GM21786 (cell line): Measurements from ENCODE around the gene EYA4.

Source experiments
- ATAC-seq: cut with Tn5 transposase; IDR thresholded peaks from one replicate; pipeline ENCODE4 v1.9.1; 2021; ENCODE audit not compliant: unreplicated experiment

The EYA4 gene

DNA sequence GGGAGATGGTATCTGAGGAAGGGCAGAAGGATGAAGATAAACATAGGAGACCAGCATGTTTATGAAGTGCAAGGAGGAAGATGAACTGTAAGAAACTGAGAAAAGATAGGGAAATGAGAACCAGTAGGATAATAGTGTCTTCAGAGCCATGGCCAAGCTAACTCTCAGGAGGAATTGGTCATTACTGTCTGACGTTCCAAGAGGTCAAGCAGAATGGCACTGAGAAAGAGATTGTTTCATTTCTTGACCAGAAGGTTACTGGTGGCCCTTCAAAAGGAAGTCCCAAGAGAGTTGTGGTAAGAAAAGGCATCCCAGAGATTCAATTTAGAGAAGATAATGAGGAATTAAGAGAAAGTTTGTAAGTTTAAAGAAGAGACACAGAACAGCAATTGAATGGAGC, 47.5 kb downstream of the EYA4 start:
- ATAC-seq = no peak

DNA sequence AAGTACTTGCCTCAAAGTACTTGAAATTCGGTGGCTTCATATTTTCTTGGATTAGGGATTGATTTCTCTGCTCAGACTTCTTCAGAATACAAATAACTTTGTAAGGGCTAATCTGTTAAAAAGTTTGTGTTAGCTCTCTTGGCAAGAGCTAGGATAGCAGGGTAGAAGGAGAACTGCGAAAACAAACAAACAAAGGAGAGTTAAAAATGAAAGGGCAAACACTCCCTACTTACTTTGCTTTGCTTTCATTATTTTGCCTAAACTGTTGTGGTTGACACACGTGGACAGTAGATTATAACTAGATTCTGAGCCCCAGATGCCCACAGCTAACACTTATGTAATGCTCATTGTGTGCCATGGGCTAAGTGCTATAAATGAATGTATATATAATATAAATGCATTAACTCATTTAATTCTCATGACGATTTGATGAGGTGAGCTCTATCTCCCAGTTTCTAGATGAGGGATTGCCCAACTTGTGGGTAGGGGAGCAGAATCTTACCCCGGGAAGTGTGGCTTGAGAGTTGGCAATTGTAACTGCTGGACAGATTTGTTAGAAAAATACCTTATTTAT, 48.7 kb downstream of the EYA4 start:
- ATAC-seq = no peak

DNA sequence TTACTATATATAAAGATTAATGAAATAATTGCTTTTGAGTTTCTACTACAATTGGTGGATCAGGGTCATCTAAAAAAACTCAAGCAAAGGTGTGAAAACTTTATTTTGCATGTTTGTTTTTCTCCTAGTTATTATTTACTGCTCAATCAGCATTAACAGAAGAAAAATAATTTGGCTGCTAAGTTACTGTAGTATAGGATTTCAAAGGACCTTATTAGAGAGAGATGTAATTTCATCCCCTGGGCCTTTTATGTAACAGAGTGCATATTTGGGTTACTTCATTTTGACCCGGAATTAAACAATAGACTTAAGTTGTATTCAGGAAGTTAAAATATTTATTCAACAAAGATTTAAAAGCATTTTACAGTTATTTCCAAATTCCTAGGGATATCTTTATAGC, 49.8 kb downstream of the EYA4 start:
- ATAC-seq = no peak

DNA sequence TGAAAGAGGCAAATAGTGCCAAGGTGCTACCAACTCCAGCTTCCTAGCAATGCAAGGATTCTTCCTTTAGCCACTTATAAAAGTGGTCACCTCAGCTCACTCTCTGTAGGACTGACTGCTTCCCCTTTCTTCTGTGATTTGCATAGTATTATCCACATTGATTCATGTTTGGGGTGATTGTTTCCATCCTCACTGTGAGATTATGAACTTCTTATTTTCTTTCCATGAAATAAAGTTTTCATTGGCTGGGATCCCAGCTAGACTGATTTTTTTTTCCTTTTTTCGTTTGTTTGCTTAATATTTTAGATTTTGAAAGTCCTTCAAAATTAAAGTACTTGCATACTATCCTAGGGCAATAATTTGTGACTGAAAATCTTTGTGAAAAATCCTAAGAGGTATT, 50.5 kb downstream of the EYA4 start:
- no peak for ATAC-seq

DNA sequence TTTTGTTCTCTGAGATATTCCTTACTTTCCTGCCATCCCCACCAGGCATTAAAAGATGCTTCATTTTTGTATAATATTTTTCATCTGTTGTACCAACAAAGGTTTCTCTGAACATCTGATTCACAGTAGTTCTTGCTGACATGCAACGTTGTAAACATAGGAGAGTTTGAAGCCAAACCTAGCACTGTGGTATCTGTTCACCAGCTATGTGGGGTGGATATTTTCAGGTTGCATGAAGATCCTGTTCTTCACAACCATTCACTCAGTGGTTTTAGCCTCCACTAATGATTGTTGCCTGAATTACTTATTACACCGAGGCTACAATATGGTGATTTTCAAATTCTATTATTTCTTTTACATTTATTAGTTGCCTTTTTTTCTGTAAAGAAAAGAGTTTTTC, 56.5 kb downstream of the EYA4 start:
- ATAC-seq = no peak

DNA sequence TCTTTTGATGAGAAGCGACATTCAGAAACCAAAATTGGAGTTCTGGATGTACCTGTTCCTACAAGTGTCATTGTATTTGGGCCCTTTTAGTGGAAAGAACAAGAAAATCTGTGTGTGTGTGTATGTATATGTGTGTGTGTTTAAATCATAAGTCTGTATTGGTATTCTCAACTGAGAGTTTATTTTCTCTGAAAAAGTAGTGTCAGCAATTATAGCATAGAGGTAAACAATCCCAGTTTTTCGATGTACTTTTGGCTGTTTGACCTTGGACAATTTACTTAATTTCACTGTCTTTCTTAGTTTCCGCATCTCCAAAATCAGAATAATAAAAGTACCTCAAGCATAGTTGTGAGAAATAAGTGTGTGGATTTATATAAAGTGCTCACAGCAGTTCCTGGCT, 57.2 kb downstream of the EYA4 start:
- ATAC-seq = no peak

DNA sequence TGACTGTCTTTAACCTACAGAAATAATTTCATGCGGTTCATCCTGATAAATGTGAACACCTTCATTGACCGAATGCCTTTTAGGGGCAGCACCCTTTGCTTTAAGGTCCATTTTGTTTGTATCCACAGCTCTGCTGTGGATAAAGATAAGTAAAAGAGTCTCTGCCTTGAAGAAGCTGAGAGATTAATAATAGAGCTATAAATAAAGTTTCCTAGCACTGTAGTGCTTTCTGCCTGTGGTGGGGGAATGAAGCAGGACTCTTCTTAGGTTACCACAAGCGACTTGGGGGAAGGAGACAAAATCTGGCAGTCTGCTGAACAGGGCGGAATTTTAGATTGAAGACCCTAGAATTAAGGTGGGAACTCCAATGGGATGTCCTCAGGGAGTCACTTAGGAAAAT, 57.6 kb downstream of the EYA4 start:
- no peak for ATAC-seq

DNA sequence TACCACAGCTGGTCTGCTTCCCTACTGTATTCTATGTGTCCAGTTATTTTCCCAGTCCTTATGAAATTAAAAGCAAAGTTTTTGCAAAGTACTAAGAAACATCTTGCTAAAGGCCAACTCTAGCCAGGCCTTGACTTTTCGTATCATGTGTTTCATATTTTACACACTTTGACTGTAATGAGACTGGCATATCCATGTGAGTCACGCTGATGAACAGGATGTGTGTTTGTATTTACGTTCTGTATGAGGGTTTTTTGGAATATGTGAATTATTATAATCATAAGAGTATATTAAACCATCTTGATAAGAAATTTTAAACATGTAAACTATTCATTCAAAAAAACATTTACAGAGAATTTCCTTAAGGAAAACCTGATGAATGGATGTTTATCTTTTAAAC, 59.7 kb downstream of the EYA4 start:
- ATAC-seq = no peak

DNA sequence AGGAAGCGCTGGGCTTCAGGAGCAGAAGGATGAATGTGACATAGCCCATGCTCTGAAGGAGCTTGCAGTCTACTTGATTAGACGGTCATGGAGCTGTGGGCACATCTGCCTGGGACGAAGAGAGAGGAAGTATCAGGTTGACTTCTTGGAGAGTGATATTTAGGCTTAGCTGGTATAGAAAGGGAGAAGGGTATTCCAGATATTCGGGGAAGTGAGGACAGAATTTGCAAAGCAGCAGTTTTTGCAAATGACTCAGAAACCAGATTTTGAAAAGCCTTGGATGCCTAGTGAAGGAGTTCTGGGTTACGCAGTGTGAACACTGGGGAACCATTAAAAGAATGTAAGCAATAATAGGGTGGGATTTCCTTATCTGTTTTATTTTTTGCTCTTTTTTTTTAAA, 60.7 kb downstream of the EYA4 start:
- ATAC-seq = no peak

DNA sequence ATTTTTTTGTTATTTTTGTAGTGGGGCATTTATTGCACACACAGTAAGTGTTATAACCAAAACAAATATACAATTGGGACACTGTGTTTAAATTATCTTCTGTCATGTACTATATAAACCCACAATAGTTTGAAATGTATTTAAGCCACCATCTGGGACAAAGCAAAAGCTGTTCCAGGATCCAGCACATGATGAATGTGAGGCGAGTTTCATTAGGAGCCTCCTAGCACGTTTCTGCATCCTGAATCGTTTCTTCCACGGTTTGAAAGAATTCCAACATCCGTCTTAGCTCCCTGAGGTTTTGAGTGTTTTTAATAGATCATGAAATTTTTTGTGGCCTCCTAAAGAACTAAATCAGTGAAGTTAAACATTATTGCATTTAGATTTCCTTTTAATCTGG, 65.8 kb downstream of the EYA4 start:
- no peak for ATAC-seq

DNA sequence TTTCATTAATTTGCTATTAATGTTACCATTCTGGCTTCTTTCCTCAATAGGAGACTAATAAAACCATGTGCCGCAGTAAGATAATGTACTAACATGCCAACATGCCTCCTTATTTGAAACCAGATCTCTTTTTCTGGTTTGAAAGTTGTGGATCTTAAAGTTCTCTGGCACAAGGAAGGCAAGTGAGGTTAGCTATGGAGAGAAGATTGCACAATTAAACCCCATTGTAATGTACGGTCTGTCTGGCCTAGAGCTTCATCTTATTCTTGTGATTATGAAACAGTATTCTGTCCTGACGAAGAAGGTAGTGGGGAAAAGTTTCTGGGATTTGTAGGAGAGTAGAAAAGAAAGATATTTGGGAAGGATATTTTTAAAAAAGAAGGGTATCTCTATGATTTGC, 68.4 kb downstream of the EYA4 start:
- ATAC-seq = no peak

DNA sequence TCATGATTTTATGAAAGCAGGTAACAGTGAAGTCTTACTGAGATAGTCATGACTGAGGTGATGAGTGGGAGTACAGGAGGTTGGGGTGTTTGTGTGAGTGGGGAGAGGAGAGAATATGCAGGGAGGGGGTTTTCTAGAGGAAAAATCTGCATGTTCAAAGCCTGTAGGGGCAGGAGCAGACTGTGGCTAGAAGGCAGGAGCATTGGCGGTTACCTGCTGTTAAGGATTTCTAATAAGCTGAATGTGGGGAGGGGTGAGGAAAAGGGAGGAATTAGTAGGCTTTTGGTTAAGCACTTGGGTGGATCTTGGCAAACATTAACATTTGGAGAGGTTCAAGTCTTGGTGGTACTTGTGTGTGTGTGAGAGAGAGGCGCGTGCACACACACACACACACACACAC, 70.8 kb downstream of the EYA4 start:
- no peak for ATAC-seq

DNA sequence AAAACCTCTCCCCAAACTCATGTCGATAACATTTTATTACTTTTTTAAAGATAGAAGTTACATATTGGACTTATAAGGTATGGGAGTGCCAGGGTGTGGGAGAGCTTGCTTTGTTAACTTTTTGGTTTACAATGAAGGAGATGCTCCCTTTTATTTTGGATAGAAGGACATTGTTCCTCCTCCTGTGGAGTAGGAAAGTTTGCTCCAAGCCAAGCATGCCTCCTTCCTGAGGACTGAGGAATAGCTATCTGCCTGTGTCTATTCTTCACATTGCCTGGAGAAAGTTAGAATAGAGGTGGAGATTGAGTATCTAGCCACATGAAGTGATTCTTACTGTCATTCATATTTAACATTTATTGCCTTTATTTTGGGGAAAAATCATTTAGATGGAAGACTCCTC, 71.9 kb downstream of the EYA4 start:
- ATAC-seq = no peak

DNA sequence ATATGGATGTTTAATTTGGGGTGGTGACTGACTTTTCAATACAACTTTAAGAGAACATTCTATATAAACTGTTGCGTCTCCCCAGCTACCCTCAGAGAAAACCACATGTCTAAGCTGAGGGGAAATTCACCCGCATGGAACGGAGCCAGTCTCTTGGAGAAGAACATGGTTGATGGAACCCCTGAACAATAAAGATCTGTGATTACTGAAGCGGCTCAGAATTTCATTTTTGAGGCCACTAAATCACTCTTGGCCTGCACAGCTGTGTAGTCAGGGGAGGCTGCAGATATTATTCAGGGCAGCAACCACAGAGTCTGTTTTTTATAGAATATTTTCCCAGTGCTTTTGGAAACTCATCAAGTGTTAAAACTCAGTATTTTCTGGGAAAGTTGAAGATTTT, 73.8 kb downstream of the EYA4 start:
- ATAC-seq = no peak

DNA sequence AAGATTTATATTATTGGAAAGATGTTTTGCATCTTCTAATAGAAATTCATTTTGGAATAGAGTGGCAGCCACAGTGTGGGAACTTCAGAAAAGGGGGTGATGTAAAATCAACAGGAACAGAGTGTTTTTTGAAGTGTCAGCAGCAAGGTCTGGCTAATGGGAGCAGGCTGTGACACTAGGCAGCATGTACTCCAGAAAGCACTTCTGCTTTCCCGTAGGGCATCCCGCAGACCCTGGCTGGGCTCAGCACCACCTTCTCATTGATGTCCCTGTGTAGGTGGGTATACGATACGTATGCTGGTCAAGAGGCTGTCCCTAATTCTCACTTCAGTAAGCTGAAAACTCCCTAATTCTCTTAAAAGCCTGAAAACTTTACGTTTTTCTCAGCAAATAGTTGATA, 74.7 kb downstream of the EYA4 start:
- ATAC-seq = no peak

DNA sequence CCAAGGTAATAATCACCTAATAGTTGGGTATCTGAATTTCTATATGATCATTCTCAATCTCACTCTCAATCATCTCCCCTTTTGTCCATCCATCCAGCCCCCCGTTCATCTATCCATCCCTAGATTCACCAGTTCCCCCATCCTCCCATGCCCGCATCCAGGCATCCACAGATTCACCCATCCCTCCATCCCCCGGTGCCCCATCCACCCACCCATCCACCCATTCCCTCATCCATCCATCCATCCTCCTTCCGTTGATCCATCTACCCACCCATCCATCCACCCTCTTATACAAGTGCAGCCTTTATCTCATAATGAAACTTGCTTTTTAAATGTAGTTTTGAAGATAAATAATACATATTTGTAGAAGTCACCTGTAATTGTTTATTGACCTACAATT, 76.5 kb downstream of the EYA4 start:
- no peak for ATAC-seq

DNA sequence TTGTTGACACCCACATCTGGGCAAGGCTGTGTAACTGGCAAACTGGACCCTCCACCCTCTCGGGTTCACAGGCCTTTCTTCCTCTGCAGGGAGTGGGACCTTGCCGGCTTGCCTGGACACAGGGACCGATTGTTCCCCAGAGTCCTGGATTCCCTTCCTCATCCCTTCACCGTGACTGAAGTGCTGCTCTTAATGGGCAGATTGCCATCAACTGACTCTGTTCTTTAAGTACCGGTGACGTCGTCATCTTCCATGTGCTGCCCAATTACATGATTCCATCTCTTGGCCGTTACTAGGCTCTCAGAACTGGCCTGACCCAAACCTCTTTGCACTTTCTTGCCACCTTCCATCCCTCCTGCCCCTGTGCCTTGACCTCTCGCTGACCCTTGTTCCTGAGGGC, 85.4 kb downstream of the EYA4 start:
- ATAC-seq = no peak

DNA sequence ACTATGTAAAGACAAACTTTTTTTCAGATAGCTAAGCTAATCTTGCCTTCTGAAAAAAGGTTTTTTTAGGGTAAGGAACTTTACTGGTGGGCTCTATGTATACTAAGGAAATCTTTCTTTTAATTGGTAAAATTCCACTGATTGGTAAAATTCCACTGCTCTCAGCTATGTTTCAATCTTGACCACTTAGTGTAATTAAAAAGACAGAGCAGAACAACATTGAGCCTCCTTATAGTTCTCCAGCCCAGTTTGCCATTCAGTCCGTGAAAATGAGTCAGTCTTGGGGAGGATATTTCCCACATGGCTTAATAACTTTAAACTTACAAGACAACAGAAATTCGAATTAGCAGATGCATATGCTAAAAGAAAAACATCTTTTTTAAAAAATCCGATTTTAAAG, 92.7 kb downstream of the EYA4 start:
- ATAC-seq = no peak

DNA sequence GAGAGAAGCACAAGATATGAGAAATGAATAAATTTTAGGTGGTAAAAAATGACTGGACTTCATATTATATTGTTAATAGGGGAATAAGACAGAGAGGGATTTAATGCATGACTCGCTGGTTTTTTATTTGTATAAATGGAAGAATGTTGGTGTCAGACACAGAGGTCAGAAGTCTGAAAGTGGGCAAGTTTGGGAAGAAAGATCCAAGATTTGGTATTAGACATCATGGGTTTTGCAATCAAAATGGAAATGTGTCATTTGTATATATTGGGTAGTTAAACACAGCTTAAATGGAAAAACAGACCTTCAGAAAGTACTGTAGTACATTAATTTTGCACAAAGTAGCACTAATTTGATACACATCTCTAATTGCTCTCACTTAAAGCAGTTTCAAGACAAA, 96.2 kb downstream of the EYA4 start:
- ATAC-seq = no peak

DNA sequence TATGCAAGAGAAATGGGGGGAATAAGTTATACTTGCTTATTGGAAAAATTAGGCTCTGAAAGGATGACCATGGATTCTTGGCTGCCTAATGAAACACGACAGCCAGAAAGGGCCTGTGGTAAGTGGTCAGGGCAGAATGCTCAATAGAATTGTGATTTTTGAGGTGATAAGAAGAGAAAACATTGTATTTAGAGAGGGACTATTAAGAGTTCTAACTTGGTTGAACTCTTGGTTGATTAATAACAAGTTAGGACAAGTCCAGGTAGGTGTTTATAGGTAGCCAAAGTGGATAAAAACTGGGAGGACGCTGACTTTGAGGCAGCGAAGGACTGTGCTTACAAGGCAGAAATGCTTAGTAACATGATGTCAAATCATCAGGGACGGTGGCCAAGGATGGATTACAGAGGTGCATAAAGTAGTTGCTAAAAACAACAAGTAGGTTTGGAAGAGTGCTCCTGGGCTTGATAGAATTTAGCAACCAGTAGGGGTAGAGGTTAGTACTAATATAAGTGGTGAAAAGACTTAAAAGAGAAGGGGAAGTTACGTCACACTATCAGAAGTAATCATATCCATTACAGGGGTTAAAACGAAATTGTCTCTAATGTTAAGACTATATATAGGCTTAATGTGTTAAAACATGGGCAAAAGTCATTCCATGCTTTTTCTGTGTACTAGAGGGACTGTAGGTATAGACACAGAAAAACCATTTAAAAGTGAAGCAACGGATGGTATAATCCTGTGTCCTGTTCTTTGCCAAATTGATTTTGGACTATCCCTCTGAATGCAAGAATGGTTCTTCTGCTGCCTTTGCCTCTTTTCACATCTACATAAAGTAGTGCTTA, 98.6 kb downstream of the EYA4 start:
- no peak for ATAC-seq

DNA sequence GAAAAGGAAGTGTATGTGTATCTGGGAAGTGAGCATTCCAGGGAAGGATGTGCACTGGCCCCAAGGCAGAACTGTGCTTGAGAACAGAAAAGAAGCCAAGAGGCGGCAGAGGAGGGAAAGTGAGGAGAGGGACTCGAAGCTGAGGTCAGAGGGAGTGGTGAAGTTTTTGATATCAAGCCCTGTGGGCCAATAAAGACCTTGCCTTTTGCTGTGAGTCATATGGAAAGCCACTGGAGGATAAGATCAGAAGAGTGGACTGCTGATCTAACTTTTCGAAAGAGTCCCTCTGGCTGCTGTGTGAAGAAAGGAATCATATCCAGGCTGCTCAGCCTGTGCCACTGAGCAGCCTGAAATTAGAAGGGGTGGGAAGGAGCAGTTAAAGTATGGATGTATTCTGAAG, 99.4 kb downstream of the EYA4 start:
- ATAC-seq = no peak

DNA sequence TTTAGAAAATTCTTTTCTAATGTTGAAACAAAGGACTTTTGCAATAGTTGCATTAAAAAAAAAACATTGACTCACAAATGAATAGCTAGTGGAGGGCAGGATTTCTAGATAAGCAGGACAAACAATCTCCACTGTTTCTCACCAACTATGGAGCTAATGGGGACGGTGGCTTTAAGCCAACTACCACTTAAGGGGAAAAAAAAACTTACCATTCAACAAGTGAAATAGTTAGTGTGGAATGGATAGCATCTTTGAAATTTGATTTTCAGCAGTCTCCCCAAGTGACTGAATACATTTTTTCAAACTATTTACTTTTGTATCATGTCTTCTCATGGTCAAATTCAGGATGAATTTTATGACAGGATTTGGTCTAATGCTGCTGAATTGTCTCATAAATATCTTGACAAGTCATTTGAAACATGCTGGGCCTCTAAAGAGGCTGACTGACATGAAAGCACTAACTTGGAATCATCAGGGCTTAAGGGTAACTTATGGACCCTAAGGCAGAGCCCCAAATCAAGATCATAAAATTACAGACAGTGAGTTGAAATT, 100.5 kb downstream of the EYA4 start:
- no peak for ATAC-seq

DNA sequence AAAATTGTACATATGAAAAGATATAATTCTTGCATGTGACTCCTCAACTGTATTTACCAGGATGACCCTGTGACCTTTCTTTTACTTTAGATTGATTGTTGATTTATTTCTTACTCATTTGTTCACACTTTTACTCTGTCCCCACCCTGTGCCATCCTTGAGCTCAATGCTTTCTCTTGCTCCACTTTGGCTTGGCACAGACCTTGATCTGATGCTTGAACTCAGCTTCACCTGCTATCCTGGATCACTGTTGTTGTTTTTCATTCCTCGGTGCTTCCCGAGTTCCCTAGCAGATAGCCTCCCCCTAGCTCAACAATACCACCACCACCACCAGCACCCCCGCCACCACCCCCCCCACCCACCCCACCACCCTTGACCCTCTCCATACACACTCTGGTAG, 102.1 kb downstream of the EYA4 start:
- ATAC-seq = no peak
